Liver (tissue), 9 donors: Measurements from ENCODE around the gene ROBO2. TPM values are rescaled to one million over a fixed set of nuclear protein-coding genes. Genes with fewer than 3 reads are reported as not detected.

Experiments used
- DNase-seq: peaks from one replicate; pipeline ENCODE4 v3.0.0-alpha.2; 2017; ENCODE audit warnings: low spot score
- H3K27ac ChIP-seq, 2 donors: one replicate each; pipeline ENCODE4 v1.7.0; 2013; ENCODE audit warnings: inconsistent platforms in 2 of 2, low read length in 2 of 2, control low read depth in 1 of 2, low read depth in 1 of 2, mild to moderate bottlenecking in 1 of 2
- H3K27me3 ChIP-seq, 4 donors: one replicate each; pipeline versions ENCODE4 v1.6.1 to v1.7.0; 2013; ENCODE audit warnings: low read length in 3 of 4, inconsistent platforms in 1 of 4, mild to moderate bottlenecking in 1 of 4, moderate library complexity in 1 of 4; ENCODE audit not compliant: control insufficient read depth in 4 of 4, insufficient read depth in 4 of 4
- H3K36me3 ChIP-seq, 4 donors: one replicate each; pipeline versions ENCODE4 v1.6.1 to v1.7.0; 2013; ENCODE audit warnings: low read length in 3 of 4, mild to moderate bottlenecking in 3 of 4, low read depth in 1 of 4, moderate library complexity in 1 of 4; ENCODE audit not compliant: control insufficient read depth in 4 of 4, insufficient read depth in 3 of 4
- H3K4me1 ChIP-seq, 4 donors: one replicate each; pipeline versions ENCODE4 v1.6.1 to v1.7.0; 2013; ENCODE audit warnings: low read length in 3 of 4, mild to moderate bottlenecking in 3 of 4, moderate library complexity in 1 of 4; ENCODE audit not compliant: control insufficient read depth in 4 of 4, insufficient read depth in 4 of 4
- H3K4me3 ChIP-seq, 3 donors: one replicate each; pipeline versions ENCODE4 v1.6.1 to v1.7.0; 2013; ENCODE audit warnings: low read length in 3 of 3, control low read depth in 1 of 3, low read depth in 1 of 3, mild to moderate bottlenecking in 1 of 3
- H3K9ac ChIP-seq, 2 donors: one replicate each; pipeline ENCODE4 v1.7.0; 2013; ENCODE audit warnings: low read length in 2 of 2, mild to moderate bottlenecking in 2 of 2, moderate library complexity in 2 of 2, control low read depth in 1 of 2, low read depth in 1 of 2
- H3K9me3 ChIP-seq, 4 donors: one replicate each; pipeline versions ENCODE4 v1.6.1 to v1.7.0; 2013; ENCODE audit warnings: low read length in 3 of 4; ENCODE audit not compliant: control insufficient read depth in 4 of 4
- CTCF ChIP-seq: fragments of 150-350 bp; IDR thresholded peaks from 2 replicates; pipeline ENCODE4 v1.5.1; 2017; ENCODE audit warnings: improper control_type of control experiment, low read depth, low read length; ENCODE audit not compliant: missing input control
- EGR1 ChIP-seq, 2 donors: IDR thresholded peaks; 2 replicates each; pipeline ENCODE4 v1.6.1; 2016 to 2018; ENCODE audit warnings: antibody characterized with exemption in 2 of 2, low read depth in 2 of 2
- FOXA1 ChIP-seq: IDR thresholded peaks from 2 replicates; pipeline ENCODE4 v1.6.1; 2016; ENCODE audit warnings: antibody characterized with exemption
- FOXA2 ChIP-seq: IDR thresholded peaks from 2 replicates; pipeline ENCODE4 v1.6.1; 2016; ENCODE audit warnings: antibody characterized with exemption
- GABPA ChIP-seq, 2 donors: IDR thresholded peaks in 1 of 2; conservative IDR thresholded peaks in 1 of 2; 2 replicates each; pipeline ENCODE4 v1.6.1; 2016; ENCODE audit warnings: antibody characterized with exemption in 2 of 2, mild to moderate bottlenecking in 1 of 2, moderate library complexity in 1 of 2
- HNF4A ChIP-seq, 2 donors: conservative IDR thresholded peaks; 2 replicates each; pipeline ENCODE4 v1.6.1; 2016; ENCODE audit warnings: antibody characterized with exemption in 2 of 2, mild to moderate bottlenecking in 2 of 2
- HNF4G ChIP-seq: IDR thresholded peaks from 2 replicates; pipeline ENCODE4 v1.6.1; 2016; ENCODE audit warnings: antibody characterized with exemption
- JUND ChIP-seq, 2 donors: IDR thresholded peaks; 2 replicates each; pipeline ENCODE4 v1.6.1; 2016; ENCODE audit warnings: antibody characterized with exemption in 2 of 2
- NR2F2 ChIP-seq: IDR thresholded peaks from 2 replicates; pipeline ENCODE4 v1.6.1; 2016; ENCODE audit warnings: antibody characterized with exemption
- RAD21 ChIP-seq, 2 donors: IDR thresholded peaks; 2 replicates each; pipeline ENCODE4 v1.6.1; 2016; ENCODE audit warnings: antibody characterized with exemption in 2 of 2, mild to moderate bottlenecking in 2 of 2
- REST ChIP-seq: IDR thresholded peaks from 2 replicates; pipeline ENCODE4 v1.6.1; 2016; ENCODE audit warnings: antibody characterized with exemption, mild to moderate bottlenecking
- RXRA ChIP-seq, 2 donors: IDR thresholded peaks; 2 replicates each; pipeline ENCODE4 v1.6.1; 2017 to 2018; ENCODE audit warnings: antibody characterized with exemption in 2 of 2, mild to moderate bottlenecking in 1 of 2
- SP1 ChIP-seq: IDR thresholded peaks from 2 replicates; pipeline ENCODE4 v1.6.1; 2018; ENCODE audit warnings: antibody characterized with exemption, mild to moderate bottlenecking
- TAF1 ChIP-seq: conservative IDR thresholded peaks from 2 replicates; pipeline ENCODE4 v1.6.1; 2016; ENCODE audit warnings: antibody characterized with exemption, mild to moderate bottlenecking
- YY1 ChIP-seq: IDR thresholded peaks from 2 replicates; pipeline ENCODE4 v1.6.1; 2016; ENCODE audit warnings: antibody characterized with exemption, mild to moderate bottlenecking
- ZBTB33 ChIP-seq: IDR thresholded peaks from 2 replicates; pipeline ENCODE4 v1.6.1; 2016; ENCODE audit warnings: antibody characterized with exemption
- WGBS: extraction: QIAGEN DNeasy Blood & Tissue Kit; methylation state at CpG from one replicate; pipeline ENCODE4 v1.1.7; 2013; 5-methylcytosine and 5-hydroxymethylcytosine counted together
- polyA plus RNA-seq, 2 donors: library from polyadenylated mRNA; stranded (reverse) in 1 of 2; unstranded in 1 of 2; fragments of 200-250 nt in 1 of 2; fragments of >200 nt in 1 of 2; fragmentation: Nextera tagmentation in 1 of 2; extraction: Ambion mirVana in 1 of 2; gene quantifications; one replicate each; pipeline versions ENCODE4 v1.2.1 to v1.2.3, GENCODE V29; 2013 to 2015
- total RNA-seq, 2 donors: library from RNA; depleted of rRNA; stranded (reverse); fragments of >200 nt; gene quantifications; one replicate each; pipeline ENCODE4 v1.2.3, GENCODE V29; 2014
- TF ChIP-seq, protein P1 (sequence below): IDR thresholded peaks from 2 replicates; pipeline ENCODE4 v1.6.1; 2016; ENCODE audit warnings: antibody characterized with exemption
- TF ChIP-seq, protein P2 (sequence below): IDR thresholded peaks from 2 replicates; pipeline ENCODE4 v1.6.1; 2016; ENCODE audit warnings: antibody characterized with exemption
- donor health status: healthy.
- donor health status: healthy.
- donor health status: healthy.
- donor health status: healthy.
- donor health status: healthy.

The ROBO2 gene
- total and polyA plus RNA-seq, 4 donors = 0.22 to 19.4 (median 1.1) TPM

DNA sequence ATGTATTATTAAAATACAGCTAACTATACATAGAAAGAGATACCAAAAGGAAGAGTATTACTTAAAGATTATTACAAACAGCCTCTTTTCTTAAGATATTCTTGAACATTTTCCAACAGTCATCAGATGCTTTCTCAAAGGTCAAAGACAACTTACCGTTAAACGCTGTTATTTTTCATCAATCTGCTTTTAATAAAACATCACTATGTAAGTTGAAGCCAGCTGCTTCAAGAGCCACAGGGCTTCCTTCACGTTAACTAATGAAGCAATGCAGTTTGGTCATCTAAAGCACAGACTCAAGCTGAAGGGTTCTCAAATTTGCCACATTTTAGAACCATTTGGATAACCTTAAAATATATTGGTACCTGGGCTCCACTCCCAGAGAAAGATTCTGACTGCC, 578.8 kb downstream of the ROBO2 start:
- Histone ChIP-seq H3K27ac (no peak overlapping the region), H3K4me3 (no peak overlapping the region), H3K27me3 (no peaks in the 10 kb centered on the region), H3K9ac (no peak overlapping the region), H3K4me1 (no peaks in the 10 kb centered on the region), H3K36me3 (no peaks in the 10 kb centered on the region), H3K9me3 (no peaks in the 10 kb centered on the region)
- 87% methylated on average over 3 of the region's 3 CpGs for WGBS
- DNase-seq = no peak
- TF ChIP-seq EGR1 (IDR thresholded peaks at IDR 0.05; ENCODE audit: low read depth in 2 of 2) = no peak
- TF ChIP-seq SP1 = no peak
- TF ChIP-seq, protein P1, sequence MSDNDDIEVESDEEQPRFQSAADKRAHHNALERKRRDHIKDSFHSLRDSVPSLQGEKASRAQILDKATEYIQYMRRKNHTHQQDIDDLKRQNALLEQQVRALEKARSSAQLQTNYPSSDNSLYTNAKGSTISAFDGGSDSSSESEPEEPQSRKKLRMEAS = no peak
- no peak for TF ChIP-seq YY1
- no peak for TF ChIP-seq FOXA2
- TF ChIP-seq RAD21 (IDR thresholded peaks at IDR 0.05) = no peak
- no peak for TF ChIP-seq NR2F2
- TF ChIP-seq REST = no peak
- TF ChIP-seq GABPA (IDR thresholded peaks at IDR 0.05 in 1 of 2, conservative IDR thresholded peaks at IDR 0.05 in 1 of 2) = no peak
- TF ChIP-seq FOXA1 = no peak
- no peak for TF ChIP-seq RXRA (IDR thresholded peaks at IDR 0.05)
- no peak for TF ChIP-seq ZBTB33
- no peak for TF ChIP-seq HNF4G

DNA sequence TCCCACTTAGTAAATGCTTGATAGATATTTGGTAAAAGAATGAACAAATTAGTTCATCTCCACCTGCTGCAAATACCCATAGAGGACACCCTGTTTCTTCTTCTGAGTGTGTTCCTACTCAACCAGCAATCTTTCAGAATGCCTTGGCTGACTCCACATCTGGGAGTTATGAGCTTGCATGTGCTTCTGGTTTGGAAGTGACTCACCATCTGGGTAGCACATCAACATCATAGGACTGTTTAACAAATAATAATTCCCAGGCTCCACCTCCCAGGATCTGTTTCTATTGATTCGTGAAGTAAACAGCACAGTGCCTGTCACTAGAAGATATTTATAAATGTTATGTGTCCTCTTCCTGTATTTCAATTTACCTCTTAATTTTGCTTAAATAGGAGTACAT, 580.1 kb downstream of the ROBO2 start:
- H3K27me3 ChIP-seq = no peaks in the 10 kb centered on the region
- no peak overlapping the region for H3K27ac ChIP-seq
- H3K9me3 ChIP-seq = no peaks in the 10 kb centered on the region
- no peak overlapping the region for H3K4me3 ChIP-seq
- no peaks in the 10 kb centered on the region for H3K36me3 ChIP-seq
- no peak for TF ChIP-seq REST
- no peak for TF ChIP-seq NR2F2
- TF ChIP-seq JUND (IDR thresholded peaks at IDR 0.05) = no peak
- no peak for TF ChIP-seq FOXA1
- TF ChIP-seq HNF4G = no peak
- TF ChIP-seq HNF4A (conservative IDR thresholded peaks at IDR 0.05) = no peak
- TF ChIP-seq RXRA (IDR thresholded peaks at IDR 0.05) = no peak
- TF ChIP-seq SP1 = no peak
- TF ChIP-seq, protein P1 = no peak
- TF ChIP-seq, protein P2, sequence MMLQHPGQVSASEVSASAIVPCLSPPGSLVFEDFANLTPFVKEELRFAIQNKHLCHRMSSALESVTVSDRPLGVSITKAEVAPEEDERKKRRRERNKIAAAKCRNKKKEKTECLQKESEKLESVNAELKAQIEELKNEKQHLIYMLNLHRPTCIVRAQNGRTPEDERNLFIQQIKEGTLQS = no peak
- TF ChIP-seq CTCF = no peak
- TF ChIP-seq YY1 = no peak
- no peak for TF ChIP-seq TAF1
- TF ChIP-seq RAD21 (IDR thresholded peaks at IDR 0.05) = no peak
- no peak for TF ChIP-seq EGR1 (IDR thresholded peaks at IDR 0.05; ENCODE audit: low read depth in 2 of 2)
- no peak for TF ChIP-seq ZBTB33
- no peak for DNase-seq
- no peak overlapping the region for H3K9ac ChIP-seq
- WGBS = 79% methylated on average over 1 of the region's 1 CpG
- no peaks in the 10 kb centered on the region for H3K4me1 ChIP-seq
